Cortex of kidney (tissue), 1 donor: Measurements from ENCODE around the gene ERV3-1.
"Not testable (repeated sequence)": the region's sequence is repeated elsewhere in the genome, so short reads cannot be mapped to it uniquely, and the experiment has no call there.

ENCODE experiments used
- DNase-seq: peaks from one replicate; lab custom pipeline; 2025; lab: John Stamatoyannopoulos, UW

ERV3-1 gene, protein sequence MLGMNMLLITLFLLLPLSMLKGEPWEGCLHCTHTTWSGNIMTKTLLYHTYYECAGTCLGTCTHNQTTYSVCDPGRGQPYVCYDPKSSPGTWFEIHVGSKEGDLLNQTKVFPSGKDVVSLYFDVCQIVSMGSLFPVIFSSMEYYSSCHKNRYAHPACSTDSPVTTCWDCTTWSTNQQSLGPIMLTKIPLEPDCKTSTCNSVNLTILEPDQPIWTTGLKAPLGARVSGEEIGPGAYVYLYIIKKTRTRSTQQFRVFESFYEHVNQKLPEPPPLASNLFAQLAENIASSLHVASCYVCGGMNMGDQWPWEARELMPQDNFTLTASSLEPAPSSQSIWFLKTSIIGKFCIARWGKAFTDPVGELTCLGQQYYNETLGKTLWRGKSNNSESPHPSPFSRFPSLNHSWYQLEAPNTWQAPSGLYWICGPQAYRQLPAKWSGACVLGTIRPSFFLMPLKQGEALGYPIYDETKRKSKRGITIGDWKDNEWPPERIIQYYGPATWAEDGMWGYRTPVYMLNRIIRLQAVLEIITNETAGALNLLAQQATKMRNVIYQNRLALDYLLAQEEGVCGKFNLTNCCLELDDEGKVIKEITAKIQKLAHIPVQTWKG

DNA sequence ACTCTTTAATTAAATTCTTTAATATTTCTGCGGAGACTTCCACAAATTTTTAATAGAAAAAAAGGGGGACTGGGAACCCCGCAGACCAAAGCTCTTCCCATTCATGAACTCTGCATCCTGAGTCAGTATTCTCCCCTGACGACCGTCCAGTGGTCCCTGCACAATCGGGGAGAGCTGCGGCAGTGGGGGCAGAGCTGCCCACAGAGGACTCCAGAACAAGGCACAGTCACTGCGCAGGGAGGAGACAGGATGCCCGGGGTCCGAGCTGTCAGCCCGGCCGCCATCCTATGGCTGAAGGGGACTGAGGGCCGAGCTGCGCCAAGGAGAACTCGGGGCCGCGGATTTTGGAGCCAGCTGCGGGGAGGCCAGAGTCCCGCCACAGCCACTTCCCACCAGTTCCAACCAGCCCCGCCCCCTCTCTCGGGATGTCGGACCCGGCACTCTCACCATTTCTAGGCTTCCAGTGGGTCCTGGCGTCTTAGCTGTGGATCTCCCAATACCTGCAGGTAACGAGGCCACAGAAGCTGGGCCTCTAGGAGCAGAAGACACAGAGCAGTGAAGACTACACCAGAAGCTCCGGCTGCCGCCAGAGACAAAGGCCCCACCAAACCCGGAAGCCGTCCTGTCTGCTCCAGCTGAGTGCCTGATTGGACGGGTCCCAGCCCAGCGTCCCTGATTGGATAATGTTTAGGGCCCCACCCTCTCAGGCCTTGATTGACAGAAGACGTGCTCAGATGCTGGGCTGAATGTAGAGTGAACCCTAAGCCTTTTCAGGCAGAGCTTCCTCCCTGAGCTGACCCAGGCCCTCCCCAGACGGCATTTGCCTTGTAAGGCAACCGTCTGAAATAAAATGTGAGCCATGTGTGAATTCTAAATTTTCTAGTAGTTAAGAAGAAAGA, at the start of gene ERV3-1:
ERV3-1 (minus strand) TSS at position 594 of the 899 bp plus-strand sequence. CDS start 13,661 bp downstream, outside the sequence.
- no peak for DNase-seq

DNA sequence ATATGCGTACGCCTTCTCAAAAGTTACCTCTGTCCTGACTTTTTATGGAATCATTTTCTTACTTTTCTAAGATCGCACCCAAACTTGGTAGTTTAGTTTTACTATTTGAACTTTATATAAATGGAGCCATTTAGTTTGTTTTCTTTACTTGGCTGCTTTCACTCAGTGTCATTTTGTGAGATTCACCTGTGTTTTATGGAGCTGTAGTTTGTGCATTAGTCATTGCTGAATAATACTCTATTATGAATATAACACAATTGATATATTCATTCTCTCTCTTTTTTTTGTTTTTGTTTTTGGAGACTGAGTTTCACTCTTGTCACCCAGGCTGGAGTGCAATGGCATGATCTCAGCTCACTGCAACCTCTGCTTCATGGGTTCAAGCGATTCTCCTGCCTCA, 49.3 kb upstream of the ERV3-1 start:
- DNase-seq, result not testable (repeated sequence)

DNA sequence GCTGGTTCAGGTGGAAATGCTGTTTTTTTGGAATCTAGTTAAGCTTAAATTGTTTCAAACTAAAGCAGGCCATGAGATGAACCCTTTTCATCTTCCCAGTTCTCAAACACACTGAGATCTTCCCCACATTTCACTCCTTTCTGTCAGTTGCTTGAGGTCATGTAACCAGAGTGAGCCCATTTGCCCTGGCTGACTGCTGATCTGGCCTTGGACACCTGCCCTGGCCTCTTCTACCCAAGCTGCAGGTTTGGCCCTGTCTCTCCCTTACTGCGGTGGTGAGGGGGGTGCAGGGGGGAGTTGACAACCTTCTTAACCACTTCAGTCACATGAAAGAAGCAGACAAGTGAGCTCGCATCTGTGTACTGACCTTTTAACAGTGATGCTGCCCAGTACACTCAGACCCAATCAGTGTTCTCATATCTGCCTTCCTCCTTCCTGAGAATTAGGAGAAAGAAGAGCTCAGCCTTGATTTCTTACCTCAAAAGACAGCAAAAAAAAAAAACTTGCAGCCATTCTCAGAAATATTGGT, 48.0 kb upstream of the ERV3-1 start:
- not testable (repeated sequence) for DNase-seq

DNA sequence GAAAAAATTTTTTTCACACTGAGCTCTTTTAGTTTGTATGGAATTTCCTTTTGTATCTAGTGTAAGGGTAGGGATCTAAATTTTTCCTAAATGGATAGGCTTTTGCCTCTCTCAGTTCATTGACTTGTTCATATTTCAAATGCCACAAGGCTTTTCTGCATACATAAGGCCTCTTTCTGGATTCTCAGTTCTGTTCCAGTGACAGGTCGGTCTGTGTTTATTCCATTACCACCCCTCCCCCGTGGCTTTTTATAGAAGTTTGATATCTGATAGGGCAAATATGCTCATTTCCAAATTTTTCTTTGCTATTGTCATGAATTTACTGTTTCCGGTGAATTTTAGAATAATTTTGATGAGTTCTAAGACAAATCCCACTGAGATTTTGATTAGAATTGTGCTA, 45.2 kb upstream of the ERV3-1 start:
- DNase-seq, result not testable (repeated sequence)

DNA sequence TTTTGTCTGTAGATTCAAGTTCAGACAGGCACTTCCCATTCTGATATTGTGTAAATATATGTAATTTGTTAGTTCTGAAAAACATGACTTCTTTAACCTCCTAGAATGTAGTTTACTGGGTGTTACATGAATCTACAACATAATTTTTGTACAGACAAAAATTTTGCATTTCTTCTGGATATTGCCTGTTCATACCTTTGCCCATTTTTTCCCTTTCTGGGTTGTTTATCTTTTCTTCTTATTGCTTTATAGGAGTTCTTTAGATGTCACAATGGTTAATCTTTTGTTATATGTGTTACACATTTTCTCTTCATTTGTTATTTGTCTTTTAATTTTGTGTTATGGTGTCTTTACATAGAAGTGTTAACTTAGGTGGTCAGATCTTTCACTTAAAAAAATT, 44.7 kb upstream of the ERV3-1 start:
- not testable (repeated sequence) for DNase-seq

DNA sequence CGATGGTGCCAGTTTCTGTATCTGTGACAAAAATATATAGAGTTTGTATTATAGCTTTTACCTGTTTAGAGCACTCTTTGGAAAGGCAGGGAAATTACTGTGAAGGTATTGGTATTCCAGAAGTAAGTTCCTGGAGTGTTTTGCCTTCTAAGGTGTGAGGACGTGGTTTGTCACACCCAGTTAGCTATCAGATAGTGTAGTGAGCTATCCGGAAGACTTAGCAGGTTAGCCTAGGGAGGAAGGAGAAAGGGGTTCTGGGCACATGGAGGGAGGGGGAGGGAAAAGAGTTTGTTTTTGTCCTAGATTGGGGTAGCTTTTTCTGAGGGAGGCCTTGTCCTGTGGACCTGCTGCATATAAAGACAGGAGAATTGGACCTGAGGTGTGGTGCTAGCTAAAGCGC, 39.8 kb upstream of the ERV3-1 start:
- DNase-seq, result not testable (repeated sequence)

DNA sequence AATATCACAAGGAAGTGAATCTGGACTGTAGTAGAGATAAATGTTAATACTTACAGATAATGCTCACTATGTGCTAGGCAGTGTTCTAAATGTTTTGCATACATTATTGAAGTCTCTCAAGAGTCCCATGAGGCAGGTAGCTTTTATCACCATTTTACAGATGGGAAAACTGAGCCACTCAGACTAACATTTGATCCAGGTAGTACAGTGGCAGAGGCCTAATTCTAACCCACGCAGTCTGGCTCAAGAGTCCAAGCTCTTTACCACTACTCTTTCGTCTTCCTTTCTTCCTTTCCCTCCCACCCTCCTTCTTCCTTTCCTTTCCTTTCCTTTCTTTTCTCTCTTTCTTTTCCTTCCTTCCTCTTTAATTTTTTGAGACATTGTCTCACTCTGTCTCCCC, 39.1 kb upstream of the ERV3-1 start:
- not testable (repeated sequence) for DNase-seq

DNA sequence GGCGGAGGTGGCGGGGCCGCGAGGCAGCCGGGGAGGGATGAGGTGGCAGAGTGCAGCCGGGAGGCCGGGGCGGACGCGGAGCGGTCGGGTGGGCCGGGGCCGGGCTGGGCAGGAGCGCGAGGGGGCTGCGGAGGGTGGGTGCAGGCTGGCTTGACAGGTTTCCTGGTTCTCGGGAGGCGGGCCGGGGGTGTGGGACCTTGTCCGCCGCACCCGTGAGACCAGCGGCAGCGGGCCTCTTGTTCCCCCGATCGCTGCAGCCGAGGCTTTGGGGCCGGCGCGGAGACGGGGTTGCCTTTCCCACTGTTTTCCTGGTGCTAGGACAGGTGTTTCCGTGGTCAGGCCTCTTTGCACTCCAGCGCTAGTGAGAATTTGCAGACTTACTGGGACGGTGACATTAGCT, 32.3 kb upstream of the ERV3-1 start:
- not testable (repeated sequence) for DNase-seq

DNA sequence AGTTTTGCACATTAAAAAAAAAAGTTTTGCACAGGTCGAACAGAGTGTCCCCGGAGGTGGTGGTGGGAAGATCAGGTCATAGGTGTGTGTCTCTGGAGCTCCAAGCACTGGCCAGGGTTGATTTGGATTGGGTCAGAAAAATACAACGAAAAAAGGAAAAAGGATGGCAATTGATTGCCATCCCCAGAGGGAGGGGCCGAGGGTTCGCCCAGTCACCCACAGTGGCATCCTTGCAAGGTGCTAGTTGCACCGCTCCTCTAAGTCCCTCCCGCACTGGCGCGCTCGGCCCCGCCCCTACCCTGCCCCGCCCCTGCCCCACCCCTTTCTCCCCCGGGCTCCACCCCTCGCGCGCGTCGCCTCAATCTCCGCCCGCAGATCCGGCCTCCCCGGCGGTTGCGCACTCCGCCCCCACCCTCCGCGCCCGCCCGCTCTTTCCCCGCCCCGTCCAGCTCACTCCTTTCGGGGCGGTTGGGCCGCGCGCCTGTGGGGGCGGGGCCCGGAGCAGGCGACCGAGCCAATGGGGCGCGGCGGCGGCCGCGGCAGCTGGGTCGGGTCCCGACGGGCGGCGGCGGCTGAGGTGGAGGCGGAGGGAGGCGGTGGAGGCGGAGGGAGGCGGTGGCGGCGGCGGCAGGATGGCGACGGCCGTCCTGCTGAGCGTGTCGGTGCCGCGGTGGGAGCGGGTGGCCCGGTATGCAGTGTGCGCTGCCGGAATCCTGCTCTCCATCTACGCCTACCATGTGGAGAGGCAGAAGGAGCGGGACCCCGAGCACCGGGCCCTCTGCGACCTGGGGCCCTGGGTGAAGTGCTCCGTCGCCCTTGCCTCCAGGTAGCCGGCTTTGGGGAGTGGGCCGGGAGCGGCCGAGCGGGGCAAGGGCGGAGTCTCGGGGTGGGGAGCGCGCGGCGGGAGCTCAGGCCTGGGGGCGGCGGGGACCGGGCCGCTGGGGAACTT, 31.5 kb upstream of the ERV3-1 start:
- peak; percentile 58 for DNase-seq

DNA sequence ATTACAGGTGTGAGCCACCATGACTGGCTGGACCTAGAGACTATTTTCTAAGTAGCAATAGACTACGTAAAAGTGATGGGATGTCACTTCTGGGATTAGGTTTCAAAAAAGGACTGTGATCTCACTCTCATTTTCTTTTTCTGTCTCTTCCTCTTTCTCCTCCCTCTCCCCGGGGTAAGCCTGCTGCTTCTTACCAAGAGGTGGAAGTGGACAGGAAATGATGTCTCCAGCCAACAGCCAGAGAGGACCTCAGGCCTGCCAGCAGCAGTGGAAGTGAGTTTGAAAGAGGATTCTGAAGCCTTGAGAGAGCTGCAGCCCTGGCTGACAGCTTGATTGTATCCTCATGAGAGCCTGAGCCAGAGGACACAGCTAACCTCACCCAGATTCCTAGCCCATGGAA, 30.0 kb upstream of the ERV3-1 start:
- not testable (repeated sequence) for DNase-seq

DNA sequence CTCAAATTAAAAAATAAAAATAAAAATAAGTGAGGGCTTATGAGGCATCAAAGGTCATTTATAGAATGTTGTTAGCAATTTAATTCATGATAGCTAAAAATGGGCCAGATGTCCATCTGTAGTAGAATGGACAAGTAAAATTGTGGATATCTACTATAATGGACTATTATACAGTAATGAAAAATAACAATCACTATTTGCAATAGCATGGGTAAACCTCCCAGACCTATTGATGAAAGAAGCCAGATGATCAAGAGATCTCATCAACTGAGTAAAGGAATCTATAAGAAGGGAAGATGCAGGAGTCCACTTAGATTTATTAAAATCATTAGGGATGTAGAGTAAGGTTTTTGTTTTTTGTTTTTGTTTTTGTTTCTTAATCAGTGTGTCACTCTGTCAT, 29.0 kb upstream of the ERV3-1 start:
- not testable (repeated sequence) for DNase-seq

DNA sequence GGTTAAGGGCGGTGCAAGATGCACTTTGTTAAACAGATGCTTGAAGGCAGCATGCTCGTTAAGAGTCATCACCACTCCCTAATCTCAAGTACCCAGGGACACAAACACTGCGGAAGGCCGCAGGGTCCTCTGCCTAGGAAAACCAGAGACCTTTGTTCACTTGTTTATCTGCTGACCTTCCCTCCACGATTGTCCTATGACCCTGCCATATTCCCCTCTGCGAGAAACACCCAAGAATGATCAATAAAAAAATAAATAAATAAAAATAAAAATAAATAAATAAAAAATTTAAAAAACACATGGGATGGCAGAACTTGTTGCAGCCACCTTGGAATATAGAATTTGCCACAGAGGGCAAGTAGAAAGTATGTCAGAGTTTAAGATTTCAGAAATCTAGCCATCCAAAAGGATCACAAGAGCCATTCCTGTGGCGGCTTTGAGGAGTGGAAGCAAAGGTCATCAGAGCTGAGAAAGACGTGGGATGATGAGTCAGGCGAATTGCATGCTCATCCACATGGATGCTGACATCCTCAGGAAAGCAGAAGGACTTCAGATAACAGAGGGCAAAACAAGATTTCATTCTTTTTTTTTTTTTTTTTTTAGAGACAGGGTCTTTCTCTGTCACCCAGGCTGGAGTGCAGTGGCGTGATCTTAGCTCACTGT, 27.8 kb upstream of the ERV3-1 start:
- not testable (repeated sequence) for DNase-seq

DNA sequence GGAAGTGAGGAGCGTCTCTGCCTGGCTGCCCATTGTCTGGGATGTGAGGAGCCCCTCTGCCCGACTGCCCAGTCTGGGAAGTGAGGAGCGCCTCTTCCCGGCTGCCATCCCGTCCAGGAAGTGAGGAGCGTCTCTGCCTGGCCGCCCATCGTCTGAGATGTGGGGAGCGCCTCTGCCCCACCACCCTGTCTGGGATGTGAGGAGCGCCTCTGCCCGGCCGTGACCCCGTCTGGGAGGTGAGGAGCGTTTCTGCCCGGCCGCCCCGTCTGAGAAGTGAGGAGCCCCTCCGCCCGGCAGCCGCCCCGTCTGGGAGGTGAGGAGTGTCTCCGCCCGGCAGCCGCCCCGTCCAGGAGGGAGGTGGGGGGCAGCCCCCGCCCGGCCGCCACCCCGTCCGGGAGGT, 26.9 kb upstream of the ERV3-1 start:
- not testable (repeated sequence) for DNase-seq

DNA sequence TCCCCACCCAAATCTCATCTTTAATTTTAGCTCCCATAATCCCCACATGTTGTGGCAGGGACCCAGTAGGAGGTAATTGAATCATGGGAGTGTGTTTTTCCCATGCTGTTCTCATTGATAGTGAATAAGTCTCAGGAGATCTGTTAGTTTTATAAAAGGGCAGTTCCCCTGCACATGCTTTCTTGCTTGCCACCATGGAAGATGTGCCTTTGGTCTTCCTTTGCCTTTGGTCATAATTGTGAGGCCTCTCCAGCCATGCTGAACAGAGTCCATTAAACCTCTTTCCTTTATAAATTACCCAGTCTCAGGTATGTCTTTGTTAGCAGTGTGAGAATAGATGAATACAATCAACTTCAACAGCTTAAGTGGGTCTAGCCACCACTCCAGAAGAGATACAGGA, 18.5 kb upstream of the ERV3-1 start:
- DNase-seq, result not testable (repeated sequence)

DNA sequence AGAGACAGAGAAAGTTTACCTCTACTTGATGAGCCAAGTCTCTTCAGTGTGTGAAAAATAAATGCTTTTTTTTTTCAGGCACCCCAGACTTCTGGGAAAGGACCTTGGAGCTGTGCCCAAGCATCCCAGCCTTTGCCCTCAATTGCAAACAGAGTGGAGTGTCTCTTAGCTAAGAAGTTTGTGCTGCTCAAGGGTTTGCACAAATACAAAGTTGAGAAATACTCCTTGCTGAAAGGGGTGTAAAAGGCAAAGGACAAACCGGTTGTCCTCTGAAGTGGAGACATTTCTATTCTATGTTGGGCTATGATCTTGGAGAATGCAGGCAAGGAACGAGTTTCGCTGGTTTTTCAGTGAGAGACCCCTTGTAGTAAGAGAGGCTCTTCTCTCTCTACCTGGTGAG, 14.5 kb upstream of the ERV3-1 start:
- not testable (repeated sequence) for DNase-seq

DNA sequence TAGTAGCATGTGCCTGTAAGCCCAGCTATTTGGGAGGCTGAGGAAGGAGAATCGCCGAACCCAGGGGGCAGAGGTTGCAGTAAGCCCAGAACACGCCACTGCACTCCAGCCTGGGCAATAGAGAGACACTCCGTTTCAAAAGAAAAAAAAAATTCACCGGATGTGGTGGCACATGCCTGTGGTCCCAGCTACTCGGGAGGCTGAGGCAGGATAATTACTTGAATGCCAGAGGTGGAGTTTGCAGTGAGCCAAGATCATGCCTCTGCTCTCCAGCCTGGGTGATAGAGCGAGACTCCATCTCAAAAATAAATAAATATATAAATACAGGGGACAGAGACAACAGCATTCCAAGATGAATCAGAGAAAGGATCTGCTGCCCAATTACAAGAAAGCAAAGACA, 3.4 kb upstream of the ERV3-1 start:
- DNase-seq, result not testable (repeated sequence)

DNA sequence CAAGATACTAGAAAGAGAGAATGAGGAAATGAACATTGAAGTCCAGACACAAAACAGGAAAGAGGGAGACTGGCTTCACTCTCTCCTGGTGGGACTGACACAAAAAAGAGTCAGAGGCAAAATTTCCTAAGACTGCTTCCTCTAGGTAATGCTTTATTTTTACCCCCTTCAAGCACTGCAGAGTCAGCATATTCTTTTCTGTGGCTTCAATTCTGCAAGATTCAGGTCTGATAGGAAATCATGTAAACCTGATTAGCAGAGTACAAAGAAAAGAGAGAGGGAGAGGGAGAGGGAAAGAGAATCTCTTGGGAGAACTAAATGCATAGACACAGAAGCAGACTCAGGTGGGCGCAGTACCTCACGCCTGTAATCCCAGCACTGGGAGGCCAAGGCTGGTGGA, 2.9 kb upstream of the ERV3-1 start:
- not testable (repeated sequence) for DNase-seq

DNA sequence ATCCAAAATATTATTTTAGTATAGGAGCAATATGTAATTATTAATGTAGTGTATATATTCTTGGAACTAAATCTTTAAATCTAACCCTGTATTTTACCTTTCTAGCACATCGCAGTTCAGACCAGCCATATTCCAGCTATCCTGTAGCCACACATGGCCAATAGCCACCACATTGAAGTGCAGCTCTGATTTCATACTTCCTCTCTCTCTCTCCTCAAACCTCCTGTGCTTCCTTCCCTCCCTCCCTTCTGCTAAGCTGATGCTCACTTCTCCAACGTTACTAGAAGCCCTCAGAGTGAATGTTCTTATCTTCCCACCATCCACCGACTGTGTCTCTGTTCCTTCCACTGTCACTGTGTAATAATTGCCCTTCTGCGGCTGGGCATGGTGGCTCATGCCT, 549 bp upstream of the ERV3-1 start:
- not testable (repeated sequence) for DNase-seq

DNA sequence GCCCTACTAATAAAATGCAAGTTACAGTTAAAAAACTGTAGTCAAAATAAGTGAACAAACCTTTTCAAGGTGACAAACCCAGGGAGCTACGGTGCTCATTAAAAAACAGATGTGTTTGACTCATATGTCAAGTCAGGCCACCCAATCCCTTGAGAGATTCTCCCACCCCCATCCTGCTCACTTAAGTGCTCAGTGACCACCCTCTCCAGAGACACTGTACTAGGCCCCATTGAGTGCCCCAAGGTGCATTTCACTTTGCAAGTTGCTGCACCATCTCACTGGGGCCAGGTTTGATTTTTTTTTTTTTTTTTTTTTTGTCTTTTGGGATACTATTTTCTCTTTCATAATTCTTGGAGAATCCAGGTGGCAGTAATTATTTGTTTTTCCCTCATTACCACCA, 1.9 kb downstream of the ERV3-1 start:
- DNase-seq, result no peak

DNA sequence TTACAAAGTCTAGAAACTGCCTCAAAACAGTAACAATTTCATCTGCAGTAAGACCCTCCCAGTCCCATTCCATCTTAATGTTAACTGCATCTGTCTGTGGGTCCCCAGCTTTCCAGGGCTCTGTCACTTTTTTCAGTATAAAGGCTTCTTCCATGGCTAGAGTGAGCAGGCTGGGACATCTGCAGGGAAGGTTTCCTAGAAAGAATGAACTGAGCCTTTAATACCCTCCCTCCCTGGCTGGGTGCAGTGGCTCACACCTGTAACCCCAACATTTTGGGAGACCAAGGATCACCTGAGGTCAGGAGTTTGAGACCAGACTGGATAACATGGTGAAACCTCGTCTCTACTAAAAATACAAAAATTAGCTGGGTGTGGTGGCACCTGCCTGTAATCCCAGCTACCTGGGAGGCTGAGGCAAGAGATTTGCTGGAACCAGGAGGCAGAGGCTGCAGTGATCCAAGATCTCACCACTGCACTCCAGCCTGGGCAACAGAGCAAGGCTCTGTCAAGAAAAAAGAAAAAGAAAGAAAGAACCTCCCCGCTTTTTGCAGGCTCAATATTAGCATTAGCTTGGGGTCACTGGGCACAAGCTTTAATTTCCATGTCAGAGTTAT, 3.4 kb downstream of the ERV3-1 start:
- DNase-seq, result no peak
